K562 (cell line): Measurements from ENCODE around the gene PCDH19. TPM values are rescaled to one million over a fixed set of nuclear protein-coding genes. Genes with fewer than 3 reads are reported as not detected.

ENCODE experiments used
- ATAC-seq: fragments of 200-7000 bp; cut with Tn5 transposase; 3 replicates; pipeline ENCODE4 v1.9.1; 2020; ENCODE audit warnings: moderate library complexity
- BruUV-seq: library from RNA; stranded (reverse); fragments of 400-500 nt; replicated peaks from 2 replicates; lab custom pipeline; 2021; lab: Mats Ljungman, UMichigan
- CTCF ChIA-PET: fragments of 300-600 bp; formaldehyde crosslinking; extraction: SDS; loops from one replicate; lab custom pipeline; 2021; ENCODE audit warnings: low intra/inter-chr PET ratio; lab: Yijun Ruan, JAX
- POLR2A ChIA-PET: fragments of 300-600, 350-650 bp; sonication (Branson Sonifier 250); formaldehyde crosslinking; extraction: SDS; loops from one replicate; lab custom pipeline; 2021; ENCODE audit warnings: antibody characterized with exemption, inconsistent platforms; lab: Yijun Ruan, JAX
- DNase-seq, 4 experiments: peaks; one replicate each; pipeline versions ENCODE4 v3.0.0 to v3.0.0-alpha.2; 2011 to 2018; ENCODE audit warnings: low spot score in 3 of 4, mixed read lengths in 3 of 4; ENCODE audit errors: extremely low read depth in 1 of 4
- FAIRE-seq: peaks from 2 replicates; lab custom pipeline; 2011; peaks lifted over from hg19 to GRCh38; lab: Jason Lieb, UNC
- H2AFZ ChIP-seq: 2 replicates; pipeline ENCODE4 v1.6.0; 2011; ENCODE audit warnings: low read depth, low read length, control low read depth, inconsistent platforms
- H3K27ac ChIP-seq: fragments of 200-600 bp; 3 replicates; pipeline ENCODE4 v1.8.0; 2011; ENCODE audit warnings: low read depth, mild to moderate bottlenecking, control low read depth, inconsistent platforms, low read length, moderate library complexity, mixed read lengths; ENCODE audit errors: extremely low read depth
- H3K27me3 ChIP-seq, 2 experiments: fragments of 300-600 bp in 1 of 2; 2 replicates in 1 of 2; 3 replicates in 1 of 2; pipeline versions ENCODE4 v1.6.0 to v1.8.0; 2011; ENCODE audit warnings: inconsistent platforms in 2 of 2, low read length in 2 of 2, mild to moderate bottlenecking in 1 of 2, mixed read lengths in 1 of 2, moderate library complexity in 1 of 2; ENCODE audit not compliant: control insufficient read depth in 2 of 2, insufficient read depth in 2 of 2
- H3K36me3 ChIP-seq: fragments of 300-600 bp; 3 replicates; pipeline ENCODE4 v1.8.0; 2011; ENCODE audit warnings: mild to moderate bottlenecking, low read length, inconsistent platforms; ENCODE audit not compliant: control insufficient read depth, insufficient read depth
- H3K4me1 ChIP-seq, 2 experiments: fragments of 200-600 bp in 1 of 2; replicated peaks in 1 of 2; 2 replicates in 1 of 2; 3 replicates in 1 of 2; pipeline versions ENCODE4 v1.5.1 to v1.8.0; 2011; ENCODE audit warnings: inconsistent platforms in 2 of 2, low read length in 2 of 2, mild to moderate bottlenecking in 1 of 2, mixed read lengths in 1 of 2, moderate library complexity in 1 of 2; ENCODE audit not compliant: control insufficient read depth in 2 of 2, insufficient read depth in 2 of 2
- H3K4me2 ChIP-seq: 2 replicates; pipeline ENCODE4 v1.6.1; 2011; ENCODE audit warnings: low read length, control low read depth, inconsistent platforms, mixed read lengths; ENCODE audit not compliant: insufficient read depth
- H3K4me3 ChIP-seq: fragments of 200-600 bp; sonication (generic), shearing (Covaris generic); 2 replicates; pipeline ENCODE4 v1.5.1; 2016; ENCODE audit warnings: control low read depth, inconsistent platforms
- H3K79me2 ChIP-seq: fragments of 200-600 bp; 3 replicates; pipeline ENCODE4 v1.8.0; 2011; ENCODE audit warnings: low read length, inconsistent platforms; ENCODE audit not compliant: control insufficient read depth, insufficient read depth
- H3K9ac ChIP-seq, 2 experiments: 2 replicates each; pipeline versions ENCODE4 v1.6.0 to v1.6.1; 2011; ENCODE audit warnings: low read depth in 2 of 2, low read length in 2 of 2, control low read depth in 1 of 2, inconsistent platforms in 1 of 2, mild to moderate bottlenecking in 1 of 2, mixed read lengths in 1 of 2; ENCODE audit not compliant: insufficient read depth in 1 of 2
- H3K9me1 ChIP-seq: one replicate; pipeline ENCODE4 v1.6.0; 2011; ENCODE audit warnings: inconsistent platforms, mild to moderate bottlenecking, low read length, moderate library complexity; ENCODE audit not compliant: control insufficient read depth, insufficient read depth
- H3K9me3 ChIP-seq: replicated peaks from 2 replicates; pipeline ENCODE4 v1.5.1; 2011; ENCODE audit warnings: low read depth, low read length, inconsistent platforms; ENCODE audit not compliant: control insufficient read depth, insufficient read depth
- H4K20me1 ChIP-seq: replicated peaks from 2 replicates; pipeline ENCODE4 v1.6.1; 2011; ENCODE audit warnings: low read length, inconsistent platforms, mixed read lengths; ENCODE audit not compliant: control insufficient read depth, insufficient read depth
- ADNP ChIP-seq: fragments of 200-800 bp; sonication (Bioruptor generic); IDR thresholded peaks from 2 replicates; pipeline ENCODE4 v1.6.1; 2016; ENCODE audit warnings: missing genetic modification characterization, missing compliant biosample characterization
- AFF1 ChIP-seq, 2 experiments: fragments of 450-650 bp; IDR thresholded peaks; 2 replicates each; pipeline ENCODE4 v1.6.1; 2018; ENCODE audit warnings: mild to moderate bottlenecking in 2 of 2, low read depth in 1 of 2; ENCODE audit not compliant: partially characterized antibody in 2 of 2
- ATF4 ChIP-seq: fragments of 450-650 bp; formaldehyde crosslinking; IDR thresholded peaks from 2 replicates; pipeline ENCODE4 v1.4.0; 2022; ENCODE audit warnings: mild to moderate bottlenecking, moderate library complexity
- CEBPG ChIP-seq, 3 experiments: fragments of 200-800 bp in 1 of 3; sonication (Bioruptor generic) in 1 of 3; sonication (generic) in 1 of 3; formaldehyde crosslinking in 1 of 3; IDR thresholded peaks in 2 of 3; conservative IDR thresholded peaks in 1 of 3; 2 replicates each; pipeline versions ENCODE4 v1.6.1 to v1.8.0; 2016 to 2022; ENCODE audit warnings: missing compliant biosample characterization in 2 of 3, missing genetic modification characterization in 2 of 3, mild to moderate bottlenecking in 1 of 3, missing genetic modification reagents in 1 of 3
- NFYB ChIP-seq: IDR thresholded peaks from 2 replicates; pipeline ENCODE4 v1.6.1; 2011; ENCODE audit warnings: mild to moderate bottlenecking, moderate library complexity; ENCODE audit not compliant: insufficient read length; ENCODE audit errors: extremely low read depth
- NR0B1 ChIP-seq: fragments of 450-650 bp; IDR thresholded peaks from one replicate; pipeline ENCODE4 v1.6.1; 2018; ENCODE audit warnings: mild to moderate bottlenecking, moderate library complexity; ENCODE audit not compliant: partially characterized antibody
- PHTF2 ChIP-seq: fragments of 250-450 bp; sonication (Bioruptor Pico); IDR thresholded peaks from 2 replicates; pipeline ENCODE4 v1.5.0; 2021; ENCODE audit warnings: mild to moderate bottlenecking
- SIN3B ChIP-seq: fragments of 450-650 bp; IDR thresholded peaks from 2 replicates; pipeline ENCODE4 v1.6.1; 2017; ENCODE audit warnings: low read depth, mild to moderate bottlenecking, moderate library complexity
- SMAD1 ChIP-seq: fragments of 150-350 bp; IDR thresholded peaks from 2 replicates; pipeline ENCODE4 v1.6.1; 2014; ENCODE audit warnings: low read length, low read depth; ENCODE audit not compliant: partially characterized antibody
- SP1 ChIP-seq: sonication (generic); formaldehyde crosslinking; IDR thresholded peaks from 2 replicates; pipeline ENCODE4 v1.8.1; 2022; ENCODE audit warnings: mild to moderate bottlenecking, missing genetic modification reagents
- ZNF280B ChIP-seq: fragments of 250-450 bp; sonication (Bioruptor Pico); IDR thresholded peaks from 2 replicates; pipeline ENCODE4 v1.5.1; 2021; ENCODE audit warnings: mild to moderate bottlenecking
- ZNF408 ChIP-seq: fragments of 250-450 bp; sonication (Bioruptor Pico); IDR thresholded peaks from 2 replicates; pipeline ENCODE4 v1.4.0; 2020; ENCODE audit warnings: low read depth, mild to moderate bottlenecking, moderate library complexity
- WGBS: fragments of 100-300 bp; shearing (Covaris generic); methylation state at CpG from one replicate; pipeline ENCODE4 v1.1.6; 2016; ENCODE audit warnings: low coverage, mixed read lengths; ENCODE audit not compliant: insufficient coverage; ENCODE audit errors: missing lambda C conversion rate; 5-methylcytosine and 5-hydroxymethylcytosine counted together
- in situ Hi-C: fragments of 300-500 bp; cut with MboI; formaldehyde crosslinking; loops from 4 replicates; pipeline ENCODE4 v1.15.0; 2018; ENCODE audit warnings: inconsistent platforms, mixed read lengths
- intact Hi-C: fragments of 100-400 bp; cut with micrococcal nuclease; formaldehyde crosslinking; loops from 2 replicates; pipeline ENCODE4 v1.14.2; 2022
- polyA plus RNA-seq, 8 experiments: library from polyadenylated mRNA; depleted of rRNA in 4 of 8; stranded (reverse) in 5 of 8; unstranded in 3 of 8; fragments of >200 nt; fragmentation: Nextera tagmentation in 2 of 8; fragmentation: Illumina TruSeq in 1 of 8; extraction: Ambion mirVana in 2 of 8; extraction: Trizol in 1 of 8; gene quantifications; 2 replicates each; pipeline versions ENCODE4 v1.2.1 to v1.2.3, GENCODE V29; 2011 to 2014; ENCODE audit warnings: inconsistent platforms in 1 of 8, missing spikeins in 1 of 8
- total RNA-seq, 7 experiments: library from RNA; depleted of rRNA in 6 of 7; stranded (reverse); fragments of >200 nt in 6 of 7; fragmentation: Illumina TruSeq in 2 of 7; extraction: Trizol in 2 of 7; gene quantifications; 2 replicates each; pipeline versions ENCODE4 v1.2.1 to v1.2.3, GENCODE V29; 2011 to 2021; ENCODE audit warnings: low replicate concordance in 1 of 7

Gene PCDH19
- total and polyA plus RNA-seq, 9 of the 15 experiments (the other 6 are each of a cell fraction or from before 2014, with no cell fraction given) = not detected

- in situ Hi-C loops = no loop called here
- H3K9me1 ChIP-seq = no peaks in the 10 kb centered on the region
- intact Hi-C loops = no loop called here
- no peak for ATAC-seq
- BruUV-seq = no TSS peak
- H3K27ac ChIP-seq = no peak overlapping the region
- no peak overlapping the region for H3K4me2 ChIP-seq
- no peaks in the 10 kb centered on the region for H3K36me3 ChIP-seq
- H3K4me1 ChIP-seq = no peaks in the 10 kb centered on the region
- H2AFZ ChIP-seq = no peak overlapping the region
- DNase-seq = no peak
- TF ChIP-seq SIN3B (no peak), ATF4 (no peak), SP1 (no peak), PHTF2 (no peak), CEBPG (CRISPR knock-in tag; IDR thresholded peaks at IDR 0.05) (no peak), CEBPG (tag; conservative IDR thresholded peaks at IDR 0.05 in 1 of 2, IDR thresholded peaks at IDR 0.05 in 1 of 2) (no peak), SMAD1 (no peak), ZNF280B (CRISPR knock-in tag) (no peak), ADNP (tag) (no peak), AFF1 (IDR thresholded peaks at IDR 0.05; ENCODE audit: low read depth in 1 of 2, partially characterized antibody in 2 of 2) (no peak), NR0B1 (no peak), NFYB (no peak), ZNF408 (CRISPR knock-in tag) (no peak)
- TF ChIP-seq, all 486 proteins: peak for 0
- ChIA-PET POLR2A (no interaction called here), CTCF (no interaction called here)
- H3K9ac ChIP-seq = no peak overlapping the region
- 0% methylated on average over 1 of the region's 1 CpG for WGBS
- H4K20me1 ChIP-seq = no peaks in the 10 kb centered on the region
- no peak overlapping the region for H3K4me3 ChIP-seq
- no peak for FAIRE-seq
- H3K9me3 ChIP-seq = no peaks in the 10 kb centered on the region
- H3K79me2 ChIP-seq = no peaks in the 10 kb centered on the region
- no peaks in the 10 kb centered on the region for H3K27me3 ChIP-seq
Measured at GRCh38 chrX:100277231-100277630, 132.8 kb downstream of the PCDH19 start.
